Loucy (cell line): Measurements from ENCODE around the gene FAM3B.

Experiments
- H2AFZ ChIP-seq: fragments of 200-600 bp; sonication (generic); 2 replicates; pipeline ENCODE4 v1.6.0; 2016; ENCODE audit warnings: antibody characterized with exemption, mild to moderate bottlenecking, low read length, moderate library complexity
- H3F3A ChIP-seq: fragments of 200-600 bp; 2 replicates; pipeline ENCODE4 v1.6.0; 2016; ENCODE audit warnings: antibody characterized with exemption, low read depth, mild to moderate bottlenecking
- H3K27me3 ChIP-seq: fragments of 200-600 bp; sonication (generic); 2 replicates; pipeline ENCODE4 v1.6.1; 2014; ENCODE audit warnings: low read length, mild to moderate bottlenecking; ENCODE audit not compliant: insufficient read depth, poor library complexity, severe bottlenecking
- H3K36me3 ChIP-seq: fragments of 200-600 bp; sonication (generic); 2 replicates; pipeline ENCODE4 v1.6.1; 2016; ENCODE audit warnings: low read length; ENCODE audit not compliant: insufficient read depth
- H3K4me1 ChIP-seq: fragments of 200-600 bp; sonication (generic); 2 replicates; pipeline ENCODE4 v1.5.1; 2014; ENCODE audit warnings: low read length, mild to moderate bottlenecking; ENCODE audit not compliant: insufficient read depth, poor library complexity, severe bottlenecking
- H3K4me2 ChIP-seq: fragments of 200-600 bp; sonication (generic); 2 replicates; pipeline ENCODE4 v1.6.0; 2014; ENCODE audit warnings: antibody characterized with exemption, low read length, low read depth, mild to moderate bottlenecking; ENCODE audit not compliant: poor library complexity, severe bottlenecking
- H3K4me3 ChIP-seq: fragments of 200-600 bp; sonication (generic); 2 replicates; pipeline ENCODE4 v1.5.1; 2014; ENCODE audit warnings: low read length, mild to moderate bottlenecking, mixed read lengths; ENCODE audit not compliant: poor library complexity, severe bottlenecking
- H3K79me2 ChIP-seq: fragments of 200-600 bp; sonication (generic); 2 replicates; pipeline ENCODE4 v1.6.1; 2014; ENCODE audit warnings: low read length; ENCODE audit not compliant: insufficient read depth
- H3K9ac ChIP-seq: fragments of 200-600 bp; sonication (generic); 2 replicates; pipeline ENCODE4 v1.6.0; 2014; ENCODE audit warnings: mild to moderate bottlenecking, low read depth, low read length, moderate library complexity; ENCODE audit not compliant: poor library complexity, severe bottlenecking
- H3K9me2 ChIP-seq: fragments of 200-600 bp; sonication (generic); replicated peaks from 2 replicates; pipeline ENCODE4 v1.6.1; 2016; ENCODE audit warnings: low read depth, low read length, mixed read lengths
- H3K9me3 ChIP-seq: fragments of 200-600 bp; sonication (generic); 2 replicates; pipeline ENCODE4 v1.6.1; 2014; ENCODE audit warnings: mild to moderate bottlenecking, antibody characterized with exemption, low read length, low read depth; ENCODE audit not compliant: insufficient read depth
- H4K20me1 ChIP-seq: fragments of 200-600 bp; sonication (generic); 2 replicates; pipeline ENCODE4 v1.6.0; 2014; ENCODE audit warnings: antibody characterized with exemption, low read length, mild to moderate bottlenecking; ENCODE audit not compliant: insufficient read depth, poor library complexity, severe bottlenecking
- EZH2phosphoT487 ChIP-seq: fragments of 200-600 bp; IDR thresholded peaks from 2 replicates; pipeline ENCODE4 v1.6.1; 2018; ENCODE audit warnings: antibody characterized with exemption, mild to moderate bottlenecking, moderate library complexity, borderline replicate concordance
- TF ChIP-seq, protein P1 (sequence below): fragments of 200-600 bp; sonication (generic); conservative IDR thresholded peaks from 2 replicates; pipeline ENCODE4 v1.5.1; 2014; ENCODE audit warnings: mild to moderate bottlenecking, antibody characterized with exemption, low read length

Gene FAM3B

DNA sequence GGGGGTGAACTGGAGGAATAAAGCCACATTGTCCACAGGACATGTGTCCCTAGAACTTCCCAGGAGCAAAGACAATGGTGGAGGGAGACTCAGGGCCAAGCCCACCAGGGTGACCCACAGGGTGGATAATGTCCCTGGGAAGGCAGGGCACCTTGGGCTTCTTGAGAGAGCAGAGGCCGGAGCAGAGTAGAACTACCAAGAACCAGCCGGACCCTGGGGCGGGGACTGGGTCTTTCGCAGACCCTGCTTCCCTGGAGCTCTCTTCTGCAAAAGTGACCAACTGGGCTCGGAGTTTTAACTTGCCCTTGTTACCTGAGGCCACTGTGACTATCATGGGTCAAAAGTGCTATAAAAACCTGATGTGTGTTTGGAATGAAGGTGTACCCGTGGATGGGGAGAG, 875 bp upstream of the FAM3B start:
- H3K9ac ChIP-seq = no peak overlapping the region
- H3K4me1 ChIP-seq = no peaks in the 10 kb centered on the region
- no peaks in the 10 kb centered on the region for H3K27me3 ChIP-seq
- no peaks in the 10 kb centered on the region for H3K9me2 ChIP-seq
- no peak for TF ChIP-seq EZH2phosphoT487
- TF ChIP-seq, protein P1, sequence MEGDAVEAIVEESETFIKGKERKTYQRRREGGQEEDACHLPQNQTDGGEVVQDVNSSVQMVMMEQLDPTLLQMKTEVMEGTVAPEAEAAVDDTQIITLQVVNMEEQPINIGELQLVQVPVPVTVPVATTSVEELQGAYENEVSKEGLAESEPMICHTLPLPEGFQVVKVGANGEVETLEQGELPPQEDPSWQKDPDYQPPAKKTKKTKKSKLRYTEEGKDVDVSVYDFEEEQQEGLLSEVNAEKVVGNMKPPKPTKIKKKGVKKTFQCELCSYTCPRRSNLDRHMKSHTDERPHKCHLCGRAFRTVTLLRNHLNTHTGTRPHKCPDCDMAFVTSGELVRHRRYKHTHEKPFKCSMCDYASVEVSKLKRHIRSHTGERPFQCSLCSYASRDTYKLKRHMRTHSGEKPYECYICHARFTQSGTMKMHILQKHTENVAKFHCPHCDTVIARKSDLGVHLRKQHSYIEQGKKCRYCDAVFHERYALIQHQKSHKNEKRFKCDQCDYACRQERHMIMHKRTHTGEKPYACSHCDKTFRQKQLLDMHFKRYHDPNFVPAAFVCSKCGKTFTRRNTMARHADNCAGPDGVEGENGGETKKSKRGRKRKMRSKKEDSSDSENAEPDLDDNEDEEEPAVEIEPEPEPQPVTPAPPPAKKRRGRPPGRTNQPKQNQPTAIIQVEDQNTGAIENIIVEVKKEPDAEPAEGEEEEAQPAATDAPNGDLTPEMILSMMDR = no peak
- no peaks in the 10 kb centered on the region for H3K9me3 ChIP-seq
- H3K4me3 ChIP-seq = no peak overlapping the region
- no peaks in the 10 kb centered on the region for H3F3A ChIP-seq
- no peaks in the 10 kb centered on the region for H3K79me2 ChIP-seq
- H3K36me3 ChIP-seq = no peaks in the 10 kb centered on the region
- H2AFZ ChIP-seq = no peak overlapping the region
- no peak overlapping the region for H3K4me2 ChIP-seq
- H4K20me1 ChIP-seq = no peaks in the 10 kb centered on the region

DNA sequence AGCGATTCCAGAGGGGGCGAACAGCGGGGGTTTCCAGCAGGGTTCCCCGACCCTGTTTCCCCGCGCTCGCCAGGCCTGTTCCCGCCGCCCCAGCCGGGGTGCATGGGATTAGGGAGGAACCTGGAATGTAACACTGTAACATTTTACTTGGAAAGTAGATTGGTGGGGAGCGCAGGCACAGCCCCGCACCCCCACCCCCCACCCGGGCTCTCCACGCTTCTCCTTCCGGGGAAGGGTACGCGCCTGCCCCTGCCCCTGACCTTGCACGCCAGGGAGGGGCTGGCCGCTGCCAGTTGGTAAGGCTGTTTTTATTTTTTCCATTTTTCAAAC, 427 bp downstream of the FAM3B start:
- H3K27me3 ChIP-seq = no peaks in the 10 kb centered on the region
- no peaks in the 10 kb centered on the region for H3K36me3 ChIP-seq
- no peak overlapping the region for H3K4me2 ChIP-seq
- no peak overlapping the region for H3K4me3 ChIP-seq
- no peaks in the 10 kb centered on the region for H4K20me1 ChIP-seq
- H3K79me2 ChIP-seq = no peaks in the 10 kb centered on the region
- H3F3A ChIP-seq = no peaks in the 10 kb centered on the region
- TF ChIP-seq, protein P1 = no peak
- TF ChIP-seq EZH2phosphoT487 = no peak
- H3K4me1 ChIP-seq = no peaks in the 10 kb centered on the region
- H3K9me2 ChIP-seq = no peaks in the 10 kb centered on the region
- H3K9ac ChIP-seq = no peak overlapping the region
- H3K9me3 ChIP-seq = no peaks in the 10 kb centered on the region
- no peak overlapping the region for H2AFZ ChIP-seq

DNA sequence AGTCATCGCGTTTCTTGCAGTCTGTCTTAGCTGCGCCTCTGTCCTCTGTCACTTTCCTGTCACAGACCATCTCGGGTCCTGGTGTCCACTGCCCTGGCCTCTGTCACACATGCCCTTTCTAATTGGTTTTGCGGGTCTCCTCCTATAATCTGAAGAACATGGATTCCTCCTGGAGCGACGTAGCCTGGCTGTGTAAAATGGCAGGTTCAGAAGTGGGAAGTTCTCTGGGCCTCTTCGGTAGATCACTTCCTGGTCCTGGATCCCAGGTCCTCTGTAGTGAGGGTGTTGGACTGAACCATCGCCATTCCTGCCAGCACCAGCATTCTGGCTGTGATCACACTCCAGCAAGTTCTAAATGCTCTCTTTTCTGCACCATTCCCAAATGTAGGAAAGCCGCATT, 857 bp downstream of the FAM3B start:
- H3K4me2 ChIP-seq = no peak overlapping the region
- no peaks in the 10 kb centered on the region for H3F3A ChIP-seq
- no peaks in the 10 kb centered on the region for H3K9me3 ChIP-seq
- no peaks in the 10 kb centered on the region for H3K4me1 ChIP-seq
- H3K4me3 ChIP-seq = no peak overlapping the region
- no peaks in the 10 kb centered on the region for H4K20me1 ChIP-seq
- no peaks in the 10 kb centered on the region for H3K27me3 ChIP-seq
- no peak overlapping the region for H3K9ac ChIP-seq
- no peak overlapping the region for H2AFZ ChIP-seq
- H3K9me2 ChIP-seq = no peaks in the 10 kb centered on the region
- no peaks in the 10 kb centered on the region for H3K36me3 ChIP-seq
- TF ChIP-seq, protein P1 = no peak
- no peak for TF ChIP-seq EZH2phosphoT487
- no peaks in the 10 kb centered on the region for H3K79me2 ChIP-seq
